Right lobe of liver (tissue), 6 donors: ENCODE data around the gene AGPS. TPM values are rescaled to one million over a fixed set of nuclear protein-coding genes. Genes with fewer than 3 reads are reported as not detected.
"Not testable (repeated sequence)": the region's sequence is repeated elsewhere in the genome, so short reads cannot be mapped to it uniquely, and the experiment has no call there.

Experiments used
- ATAC-seq, 4 donors: fragments of 200-7000 bp; cut with Tn5 transposase; one replicate each; pipeline ENCODE4 v1.9.1; 2020; ENCODE audit warnings: mild to moderate bottlenecking in 4 of 4, moderate library complexity in 4 of 4
- DNase-seq, 3 donors: peaks; one replicate each; pipeline ENCODE4 v3.0.0-alpha.2; 2020
- H3K27ac ChIP-seq, 3 donors: fragments of 200-600 bp; one replicate each; pipeline ENCODE4 v1.8.0; 2022
- H3K27me3 ChIP-seq, 2 donors: fragments of 200-600 bp; one replicate each; pipeline ENCODE4 v1.8.0; 2022
- H3K36me3 ChIP-seq, 4 donors: fragments of 200-600 bp; sonication (generic) in 1 of 4; one replicate each; pipeline versions ENCODE4 v1.5.1 to v1.8.0; 2017 to 2022; ENCODE audit warnings: control low read depth in 1 of 4
- H3K4me1 ChIP-seq, 4 donors: fragments of 200-600 bp; sonication (generic) in 1 of 4; one replicate each; pipeline versions ENCODE4 v1.5.1 to v1.8.0; 2017 to 2022; ENCODE audit warnings: control low read depth in 1 of 4
- H3K4me3 ChIP-seq, 3 donors: fragments of 200-600 bp; one replicate each; pipeline ENCODE4 v1.8.0; 2022
- H3K9me3 ChIP-seq, 4 donors: fragments of 200-600 bp; sonication (generic) in 1 of 4; one replicate each; pipeline versions ENCODE4 v1.5.1 to v1.8.0; 2017 to 2022; ENCODE audit warnings: control low read depth in 1 of 4
- POLR2A ChIP-seq: fragments of 450-650 bp; IDR thresholded peaks from one replicate; pipeline ENCODE4 v1.6.1; 2017; ENCODE audit warnings: antibody characterized with exemption, mild to moderate bottlenecking
- WGBS: methylation state at CpG from one replicate; pipeline ENCODE4 v1.1.6; 2018; ENCODE audit warnings: low coverage, low lambda C conversion rate; ENCODE audit not compliant: insufficient coverage; ENCODE audit errors: missing lambda C conversion rate; 5-methylcytosine and 5-hydroxymethylcytosine counted together
- intact Hi-C, 2 donors: fragments of 100-400 bp; cut with DNase I; formaldehyde crosslinking; loops; one replicate each; pipeline versions ENCODE4 v1.11.2 to v1.14.1; 2022
- total RNA-seq, 6 experiments: library from RNA; depleted of rRNA in 2 of 6; stranded (reverse); fragments of >200 nt in 2 of 6; fragmentation: NEBNext Ultra II Directional in 3 of 6; extraction: Animal tissue kit (Norgen Biotek cat#: 25700) in 3 of 6; gene quantifications; one replicate each; pipeline versions ENCODE4 v1.1.0 to v1.2.4, GENCODE V29; 2016 to 2023
- TF ChIP-seq, protein P1 (sequence below), 4 donors: fragments of 200-600 bp in 3 of 4; fragments of 450-650 bp in 1 of 4; IDR thresholded peaks; one replicate each; pipeline versions ENCODE4 v1.5.1 to v1.8.0; 2016 to 2022; ENCODE audit warnings: antibody characterized with exemption in 4 of 4, mild to moderate bottlenecking in 2 of 4
- donor health status: DM: no; HTN: yes; CAD: no.
- donor health status: DM: no; HTN: no; CAD: no.
- donor health status: DM: no; HTN: no; CAD: no.
- donor health status: DM: no; HTN: yes; CAD: no.
- donor health status: DM: no; HTN: yes; CAD: no.

The AGPS gene
- total RNA-seq, 6 experiments from 2014 or later: 21.7 to 31.8 (median 26.8) TPM

DNA sequence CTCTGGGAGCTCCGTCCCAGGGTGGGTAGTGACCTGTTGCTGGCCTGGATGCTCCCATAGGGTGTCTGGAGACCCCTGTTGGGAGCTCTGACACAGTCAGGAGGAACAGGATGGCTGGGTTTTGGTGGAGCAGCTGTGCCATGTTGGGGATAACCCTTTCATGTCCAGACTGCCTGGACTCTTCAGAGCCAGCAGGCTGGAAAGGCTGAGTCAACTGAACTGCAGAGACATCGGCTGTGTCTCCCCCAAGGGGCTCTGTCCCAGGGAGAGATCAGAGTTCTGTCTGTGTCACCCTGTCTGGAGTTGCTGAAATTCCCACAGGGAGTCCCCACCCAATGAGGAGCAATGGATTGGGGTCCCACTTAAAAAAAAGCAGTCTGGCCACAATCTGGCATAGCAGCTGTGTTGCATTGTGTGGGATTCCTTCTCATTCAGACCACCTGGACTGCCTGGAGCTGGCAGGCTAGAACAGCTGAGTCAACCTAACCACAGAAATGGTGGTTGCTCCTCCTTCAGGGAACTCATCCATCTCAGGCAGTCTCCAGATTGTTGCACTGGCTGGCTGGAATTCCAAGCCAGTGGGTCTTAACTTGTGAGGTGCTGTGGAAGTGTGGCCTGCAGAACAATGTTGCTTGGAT, 37.2 kb downstream of the AGPS start:
- H3K27ac ChIP-seq: no peak overlapping the region
- ATAC-seq (no peak), DNase-seq (no peak)
- TF ChIP-seq, protein P1, sequence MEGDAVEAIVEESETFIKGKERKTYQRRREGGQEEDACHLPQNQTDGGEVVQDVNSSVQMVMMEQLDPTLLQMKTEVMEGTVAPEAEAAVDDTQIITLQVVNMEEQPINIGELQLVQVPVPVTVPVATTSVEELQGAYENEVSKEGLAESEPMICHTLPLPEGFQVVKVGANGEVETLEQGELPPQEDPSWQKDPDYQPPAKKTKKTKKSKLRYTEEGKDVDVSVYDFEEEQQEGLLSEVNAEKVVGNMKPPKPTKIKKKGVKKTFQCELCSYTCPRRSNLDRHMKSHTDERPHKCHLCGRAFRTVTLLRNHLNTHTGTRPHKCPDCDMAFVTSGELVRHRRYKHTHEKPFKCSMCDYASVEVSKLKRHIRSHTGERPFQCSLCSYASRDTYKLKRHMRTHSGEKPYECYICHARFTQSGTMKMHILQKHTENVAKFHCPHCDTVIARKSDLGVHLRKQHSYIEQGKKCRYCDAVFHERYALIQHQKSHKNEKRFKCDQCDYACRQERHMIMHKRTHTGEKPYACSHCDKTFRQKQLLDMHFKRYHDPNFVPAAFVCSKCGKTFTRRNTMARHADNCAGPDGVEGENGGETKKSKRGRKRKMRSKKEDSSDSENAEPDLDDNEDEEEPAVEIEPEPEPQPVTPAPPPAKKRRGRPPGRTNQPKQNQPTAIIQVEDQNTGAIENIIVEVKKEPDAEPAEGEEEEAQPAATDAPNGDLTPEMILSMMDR (IDR thresholded peaks at IDR 0.05): no peak
- TF ChIP-seq POLR2A: no peak
- H3K27me3 ChIP-seq: no peaks in the 10 kb centered on the region
- H3K9me3 ChIP-seq: peaks cover 0 to 15% (median 0%) of the 10 kb centered on the region in 4 donors
- WGBS: no CpG with 5 or more reads among the region's 2 CpGs
- H3K4me3 ChIP-seq: no peak overlapping the region
- H3K4me1 ChIP-seq: no peaks in the 10 kb centered on the region
- intact Hi-C loops: no loop called here
- no peaks in the 10 kb centered on the region for H3K36me3 ChIP-seq

DNA sequence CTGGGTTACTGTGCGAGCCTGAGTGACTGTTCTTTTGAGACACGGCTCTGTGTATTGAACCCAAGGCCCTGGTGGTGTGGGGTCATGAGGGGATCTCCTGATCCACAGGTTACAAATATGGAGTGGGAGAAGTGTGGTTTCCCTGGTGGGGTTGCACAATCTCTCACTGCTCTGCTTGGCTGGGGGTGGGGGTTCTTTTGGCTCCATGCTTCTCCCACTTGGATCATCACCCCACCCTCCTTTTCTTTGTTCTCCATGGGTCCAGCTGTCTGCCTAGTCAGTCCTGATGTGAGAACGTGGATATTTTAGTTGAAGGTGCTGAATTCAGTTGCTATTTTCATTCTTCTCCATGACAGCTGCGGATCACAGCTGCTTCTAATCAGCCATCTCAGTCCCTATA, 37.8 kb downstream of the AGPS start:
- DNase-seq: no peak
- no peak for TF ChIP-seq POLR2A
- TF ChIP-seq, protein P1 (IDR thresholded peaks at IDR 0.05): no peak
- WGBS: 64% methylated on average over 3 of the region's 4 CpGs
- H3K27ac ChIP-seq: no peak overlapping the region
- intact Hi-C loops: no loop called here
- H3K27me3 ChIP-seq: no peaks in the 10 kb centered on the region
- H3K4me3 ChIP-seq: no peak overlapping the region
- peaks cover 0 to 15% (median 0%) of the 10 kb centered on the region in 4 donors for H3K9me3 ChIP-seq
- no peaks in the 10 kb centered on the region for H3K4me1 ChIP-seq
- no peak for ATAC-seq
- no peaks in the 10 kb centered on the region for H3K36me3 ChIP-seq

DNA sequence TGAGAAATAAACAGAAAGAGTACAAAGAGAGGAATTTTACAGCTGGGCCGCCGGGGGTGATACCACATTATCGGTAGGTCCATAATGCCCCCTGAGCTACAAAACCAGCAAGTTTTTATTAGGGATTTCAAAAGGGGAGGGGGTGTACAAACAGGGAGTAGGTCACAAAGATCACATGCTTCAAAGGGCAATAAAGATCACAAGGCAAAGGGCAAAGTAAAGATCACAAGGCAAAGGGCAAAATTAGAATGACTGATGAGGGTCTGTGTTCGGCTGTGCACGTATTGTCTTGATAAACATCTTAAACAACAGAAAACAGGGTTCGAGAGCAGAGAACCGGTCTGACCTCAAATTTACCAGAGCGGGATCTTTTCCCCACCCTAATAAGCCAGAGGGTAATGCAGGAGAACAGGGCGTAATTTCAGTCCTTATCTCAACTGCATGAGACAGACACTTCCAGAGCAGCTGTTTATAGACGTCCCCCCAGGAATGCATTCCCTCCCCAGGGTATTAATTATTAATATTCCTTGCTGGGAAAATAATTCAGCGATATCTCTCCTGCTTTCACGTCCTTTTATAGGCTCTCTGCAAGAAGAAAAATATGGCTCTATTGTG, 38.6 kb downstream of the AGPS start:
- H3K9me3 ChIP-seq: peaks cover 0 to 15% (median 0%) of the 10 kb centered on the region in 4 donors
- H3K4me3 ChIP-seq, H3K27me3 ChIP-seq, DNase-seq, H3K36me3 ChIP-seq, ATAC-seq, intact Hi-C loops, H3K27ac ChIP-seq, H3K4me1 ChIP-seq: not testable (repeated sequence)
- WGBS: 84% methylated on average over 8 of the region's 12 CpGs

DNA sequence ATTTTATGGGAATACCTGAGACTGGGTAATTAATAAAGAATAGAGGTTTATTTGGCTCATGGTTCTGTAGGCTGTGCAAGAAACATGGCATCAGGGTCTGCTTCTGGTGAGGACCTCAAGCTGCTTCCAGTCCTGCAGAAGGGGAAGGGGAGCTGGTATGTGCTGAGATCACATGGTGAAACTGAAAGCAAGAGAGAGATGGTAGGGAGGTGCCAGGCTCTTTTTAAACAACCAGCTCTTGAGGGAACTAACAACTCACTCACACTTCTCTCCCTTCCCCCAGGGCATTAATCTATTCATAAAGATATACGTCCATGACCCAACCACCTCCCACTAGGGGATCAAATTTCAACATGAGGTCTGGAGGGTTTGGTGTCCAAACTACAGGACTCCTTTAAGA, 40.1 kb downstream of the AGPS start:
- no peak for DNase-seq
- Histone ChIP-seq H3K9me3 (peaks cover 0 to 10% (median 0%) of the 10 kb centered on the region in 4 donors), H3K4me1 (no peaks in the 10 kb centered on the region), H3K36me3 (peaks cover 0 to 4% (median 0%) of the 10 kb centered on the region in 4 donors), H3K4me3 (no peak overlapping the region), H3K27me3 (no peaks in the 10 kb centered on the region), H3K27ac (no peak overlapping the region)
- no peak for TF ChIP-seq POLR2A
- TF ChIP-seq, protein P1 (IDR thresholded peaks at IDR 0.05): no peak
- 100% methylated on average over 1 of the region's 1 CpG for WGBS
- intact Hi-C loops: no loop called here
- ATAC-seq: no peak

DNA sequence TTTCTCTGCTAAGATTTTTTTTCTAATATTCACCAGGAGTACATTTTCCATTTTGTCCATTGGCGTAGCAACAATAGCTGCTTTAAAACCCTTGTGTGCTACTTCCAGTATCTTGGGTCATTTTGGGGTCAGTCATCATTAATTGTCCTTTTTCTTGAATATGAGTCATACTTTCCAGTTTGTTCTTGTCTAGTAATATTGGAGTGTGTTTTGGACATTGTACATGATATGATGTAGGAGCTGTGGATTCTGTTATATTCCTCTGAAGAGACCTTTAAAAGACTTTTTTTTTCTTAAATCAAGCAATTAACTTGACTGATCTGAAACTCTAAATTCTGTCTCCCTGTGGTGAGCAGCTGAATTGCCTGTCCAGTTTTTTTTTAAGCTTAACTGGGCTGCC, 40.8 kb downstream of the AGPS start:
- intact Hi-C loops: no loop called here
- no peak for ATAC-seq
- DNase-seq: no peak
- TF ChIP-seq, protein P1 (IDR thresholded peaks at IDR 0.05): no peak
- TF ChIP-seq POLR2A: no peak
- no peaks in the 10 kb centered on the region for H3K27me3 ChIP-seq
- WGBS: 83% methylated on average over 1 of the region's 1 CpG
- H3K9me3 ChIP-seq: peaks cover 0 to 10% (median 0%) of the 10 kb centered on the region in 4 donors
- no peaks in the 10 kb centered on the region for H3K4me1 ChIP-seq
- no peak overlapping the region for H3K27ac ChIP-seq
- H3K36me3 ChIP-seq: peaks cover 0 to 4% (median 2%) of the 10 kb centered on the region in 4 donors
- no peak overlapping the region for H3K4me3 ChIP-seq
